ENCODE data around the gene RPL9. TPM values are rescaled to one million over a fixed set of nuclear protein-coding genes. Genes with fewer than 3 reads are reported as not detected.
A peak's percentile ranks its signal among the peaks of the same experiment; 100 is the strongest.

Gene RPL9
- total and polyA plus RNA-seq, 10 donors = 1,133 to 6,391 (median 3,095) TPM

GRCh38 chr4:39453738-39454137 is 5.0 kb downstream of the RPL9 start:
- no peak overlapping the region for H3K27ac ChIP-seq
- no peak for DNase-seq
- H3K27me3 ChIP-seq (replicated peaks in 1 of 7) = no peaks in the 10 kb centered on the region
- H3K36me3 ChIP-seq = peaks cover 9 to 90% (median 65%) of the 10 kb centered on the region in 6 donors
- H3K4me3 ChIP-seq = no peak overlapping the region
- TF ChIP-seq POLR2A (IDR thresholded peaks at IDR 0.05) (no peak), POLR2AphosphoS5 (IDR thresholded peaks at IDR 0.05) (no peak), CTCF (IDR thresholded peaks at IDR 0.05 in 8 of 11, conservative IDR thresholded peaks at IDR 0.05 in 3 of 11) (no peak)
- no peaks in the 10 kb centered on the region for H3K9me3 ChIP-seq
- intact Hi-C loops (cut with DNase I; ENCODE audit: low total_unique reads) = no loop called here
- 83 to 90% (median 86%) methylated on average over 2 of the region's 2 CpGs for WGBS, 5 donors
- H3K4me1 ChIP-seq = peaks cover 26 to 39% (median 34%) of the 10 kb centered on the region in 6 donors

GRCh38 chr4:39452860-39453587 is 5.7 kb downstream of the RPL9 start:
- peak in 1 of 3 donors; percentile 9 for TF ChIP-seq POLR2AphosphoS5 (IDR thresholded peaks at IDR 0.05)
- TF ChIP-seq CTCF (IDR thresholded peaks at IDR 0.05 in 8 of 11, conservative IDR thresholded peaks at IDR 0.05 in 3 of 11) = no peak
- Histone ChIP-seq H3K4me3 (no peak overlapping the region), H3K4me1 (peaks cover 26 to 35% (median 32%) of the 10 kb centered on the region in 6 donors), H3K36me3 (peaks cover 9 to 91% (median 67%) of the 10 kb centered on the region in 6 donors), H3K27ac (no peak overlapping the region), H3K9me3 (no peaks in the 10 kb centered on the region), H3K27me3 (replicated peaks in 1 of 7) (no peaks in the 10 kb centered on the region)
- intact Hi-C loops (cut with DNase I; ENCODE audit: low total_unique reads) = no loop called here
- 88 to 95% (median 90%) methylated on average over 11 of the region's 11 CpGs for WGBS, 5 donors
- DNase-seq = no peak

GRCh38 chr4:39452153-39452859 is 6.4 kb downstream of the RPL9 start:
- 88 to 93% (median 92%) methylated on average over 6 of the region's 6 CpGs for WGBS, 5 donors
- Histone ChIP-seq H3K36me3 (peaks cover 9 to 85% (median 65%) of the 10 kb centered on the region in 6 donors), H3K27me3 (replicated peaks in 1 of 7) (no peaks in the 10 kb centered on the region), H3K27ac (no peak overlapping the region), H3K4me3 (no peak overlapping the region), H3K4me1 (peaks cover 21 to 35% (median 30%) of the 10 kb centered on the region in 6 donors), H3K9me3 (no peaks in the 10 kb centered on the region)
- no peak for DNase-seq
- TF ChIP-seq POLR2AphosphoS5 (IDR thresholded peaks at IDR 0.05) (no peak), CTCF (IDR thresholded peaks at IDR 0.05 in 8 of 11, conservative IDR thresholded peaks at IDR 0.05 in 3 of 11) (no peak), POLR2A (IDR thresholded peaks at IDR 0.05) (no peak)
- intact Hi-C loops (cut with DNase I; ENCODE audit: low total_unique reads) = no loop called here

- no peak for DNase-seq
- TF ChIP-seq POLR2AphosphoS5 (IDR thresholded peaks at IDR 0.05) (peak in 2 of 3 donors; percentile 38 to 45), POLR2A (IDR thresholded peaks at IDR 0.05) (no peak), CTCF (IDR thresholded peaks at IDR 0.05 in 8 of 11, conservative IDR thresholded peaks at IDR 0.05 in 3 of 11) (no peak)
- Histone ChIP-seq H3K4me1 (peaks cover 15 to 35% (median 29%) of the 10 kb centered on the region in 6 donors), H3K4me3 (no peak overlapping the region), H3K27ac (no peak overlapping the region), H3K9me3 (no peaks in the 10 kb centered on the region), H3K27me3 (replicated peaks in 1 of 7) (peaks cover 0 to 4% (median 0%) of the 10 kb centered on the region in 7 donors), H3K36me3 (peaks cover 9 to 78% (median 58%) of the 10 kb centered on the region in 6 donors)
- WGBS, 5 donors = 77 to 91% (median 87%) methylated on average over 6 of the region's 6 CpGs
- intact Hi-C loops (cut with DNase I; ENCODE audit: low total_unique reads) = no loop called here
These were observed 7.2 kb downstream of the RPL9 start for GRCh38 chr4:39451423-39452023.
